Fibroblast of pulmonary artery (primary cell): Measurements from ENCODE around the gene NFIA.
A peak's percentile ranks its signal among the peaks of the same experiment; 100 is the strongest.

Experiments
- DNase-seq: peaks from one replicate; pipeline ENCODE4 v3.0.0-alpha.2; 2010; ENCODE audit warnings: low read depth
- H3K4me3 ChIP-seq: replicated peaks from 2 replicates; pipeline ENCODE4 v1.5.1; 2011; ENCODE audit warnings: low read depth, mild to moderate bottlenecking, control low read depth, low read length, moderate library complexity
- TF ChIP-seq, protein P1 (sequence below): IDR thresholded peaks from 2 replicates; pipeline ENCODE4 v1.5.1; 2011; ENCODE audit warnings: mild to moderate bottlenecking, control low read depth, low read length, inconsistent platforms; ENCODE audit errors: missing control alignments

NFIA gene

GRCh38 chr1:61157468-61157987 lies 75.2 kb downstream of the NFIA start:
- DNase-seq: peak; percentile 67
- H3K4me3 ChIP-seq: no peak overlapping the region
- TF ChIP-seq, protein P1, sequence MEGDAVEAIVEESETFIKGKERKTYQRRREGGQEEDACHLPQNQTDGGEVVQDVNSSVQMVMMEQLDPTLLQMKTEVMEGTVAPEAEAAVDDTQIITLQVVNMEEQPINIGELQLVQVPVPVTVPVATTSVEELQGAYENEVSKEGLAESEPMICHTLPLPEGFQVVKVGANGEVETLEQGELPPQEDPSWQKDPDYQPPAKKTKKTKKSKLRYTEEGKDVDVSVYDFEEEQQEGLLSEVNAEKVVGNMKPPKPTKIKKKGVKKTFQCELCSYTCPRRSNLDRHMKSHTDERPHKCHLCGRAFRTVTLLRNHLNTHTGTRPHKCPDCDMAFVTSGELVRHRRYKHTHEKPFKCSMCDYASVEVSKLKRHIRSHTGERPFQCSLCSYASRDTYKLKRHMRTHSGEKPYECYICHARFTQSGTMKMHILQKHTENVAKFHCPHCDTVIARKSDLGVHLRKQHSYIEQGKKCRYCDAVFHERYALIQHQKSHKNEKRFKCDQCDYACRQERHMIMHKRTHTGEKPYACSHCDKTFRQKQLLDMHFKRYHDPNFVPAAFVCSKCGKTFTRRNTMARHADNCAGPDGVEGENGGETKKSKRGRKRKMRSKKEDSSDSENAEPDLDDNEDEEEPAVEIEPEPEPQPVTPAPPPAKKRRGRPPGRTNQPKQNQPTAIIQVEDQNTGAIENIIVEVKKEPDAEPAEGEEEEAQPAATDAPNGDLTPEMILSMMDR: no peak

DNA sequence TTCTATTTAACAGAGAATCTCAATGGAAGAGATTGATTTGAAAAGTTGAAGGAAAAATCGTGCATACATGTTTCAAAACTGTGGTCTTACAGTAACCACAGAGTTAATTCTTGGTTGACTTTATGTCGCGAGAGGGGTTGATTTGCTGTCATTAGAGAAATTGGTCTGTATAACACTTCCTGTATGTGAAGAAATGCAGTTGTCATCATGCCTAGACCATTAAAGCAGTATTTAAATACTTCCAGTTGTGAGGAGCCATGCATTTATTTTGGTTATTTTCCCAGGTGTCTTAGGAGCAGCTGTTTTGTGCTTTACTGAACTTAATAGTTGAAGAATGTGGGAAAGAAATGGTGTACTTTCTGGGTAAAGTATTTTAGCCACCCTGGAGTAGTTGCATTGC lies 76.2 kb downstream of the NFIA start:
- TF ChIP-seq, protein P1: no peak
- no peak for DNase-seq
- no peak overlapping the region for H3K4me3 ChIP-seq

DNA sequence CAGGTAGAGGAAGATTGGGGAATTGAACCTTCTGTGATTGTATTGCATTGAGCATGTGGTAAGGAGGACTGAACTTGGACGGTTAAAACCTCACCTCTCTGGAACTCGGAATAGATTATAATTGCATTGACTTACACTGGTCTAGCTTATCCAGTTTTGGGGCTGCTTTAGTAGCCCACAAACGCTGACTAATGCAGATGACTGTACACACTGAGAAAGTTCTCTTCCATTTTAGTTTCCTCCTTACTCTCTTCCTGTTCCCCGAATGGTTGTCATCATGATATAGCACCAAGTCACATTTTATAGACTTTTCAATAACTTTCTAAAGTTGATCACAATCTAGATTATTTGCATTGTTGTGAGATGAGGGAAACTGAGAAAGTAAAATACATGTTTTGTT lies 78.2 kb downstream of the NFIA start:
- TF ChIP-seq, protein P1: no peak
- no peak for DNase-seq

GRCh38 chr1:61162520-61163258 lies 80.3 kb downstream of the NFIA start:
- H3K4me3 ChIP-seq: no peak overlapping the region
- no peak for DNase-seq
- TF ChIP-seq, protein P1: no peak

More for the DNA sequence above, 78.2 kb downstream of the NFIA start:
- no peak overlapping the region for H3K4me3 ChIP-seq

GRCh38 chr1:61163355-61163754 lies 81.0 kb downstream of the NFIA start:
- DNase-seq: no peak
- H3K4me3 ChIP-seq: no peak overlapping the region
- TF ChIP-seq, protein P1: no peak

DNA sequence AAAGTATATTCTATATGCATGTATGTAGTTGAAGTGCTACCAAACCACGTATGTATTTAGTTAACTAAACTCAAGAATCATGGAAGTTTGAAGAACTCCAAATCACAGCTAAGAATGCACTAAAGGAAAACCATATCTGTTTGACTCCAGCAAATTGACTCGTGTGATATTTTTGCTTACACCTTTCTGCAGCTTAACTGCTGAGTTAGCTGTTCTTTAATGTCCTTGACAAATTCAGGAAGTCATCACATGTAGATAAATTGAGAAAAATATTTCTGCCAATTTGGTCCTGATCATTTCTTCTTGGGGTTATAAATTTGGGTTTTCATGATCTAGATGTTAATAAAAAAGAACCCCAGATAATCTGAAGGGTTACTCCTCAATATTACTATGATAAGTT lies 83.0 kb downstream of the NFIA start:
- DNase-seq: no peak
- H3K4me3 ChIP-seq: no peak overlapping the region
- TF ChIP-seq, protein P1: no peak

DNA sequence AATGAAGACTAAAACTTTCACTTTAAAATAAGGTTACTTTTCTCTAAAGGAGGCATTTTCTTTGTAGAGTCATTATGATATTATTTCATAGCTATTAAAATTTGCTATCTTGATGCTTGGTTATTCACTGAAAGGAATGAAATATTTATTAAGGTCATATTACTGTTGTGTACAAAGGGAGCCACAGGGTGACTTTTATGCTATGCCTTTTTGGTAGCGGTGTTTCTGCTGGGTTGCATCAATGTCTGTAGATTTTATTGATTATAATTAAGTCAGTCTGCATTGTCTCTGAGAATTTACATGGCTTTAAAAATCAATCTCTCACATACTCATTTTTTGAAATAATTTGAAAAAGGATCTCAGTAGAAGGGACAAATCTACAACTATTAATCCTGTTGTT lies 84.9 kb downstream of the NFIA start:
- H3K4me3 ChIP-seq: no peak overlapping the region
- TF ChIP-seq, protein P1: no peak
- no peak for DNase-seq
